ENCODE measurements around the gene GRIK4.

The GRIK4 gene

DNA sequence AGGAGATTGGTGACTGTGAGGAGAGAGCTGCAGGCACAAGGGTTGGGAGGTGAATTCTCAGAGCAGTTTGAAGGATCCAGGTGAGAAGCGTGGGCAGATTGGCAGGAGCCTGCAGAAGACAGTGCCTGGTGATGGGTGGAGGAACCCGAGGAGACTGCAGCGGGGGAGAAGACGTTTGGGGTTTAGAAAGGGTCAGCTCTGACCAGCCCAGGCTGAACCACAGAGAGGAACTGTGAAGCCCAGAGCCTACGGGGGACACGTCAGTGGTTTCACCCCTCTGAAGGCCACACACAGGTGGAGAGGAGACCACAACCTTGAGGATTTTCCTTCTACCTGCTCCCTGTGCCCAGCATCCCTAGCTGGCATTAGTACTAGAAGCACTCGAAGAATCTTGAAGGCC lies 357.5 kb downstream of the GRIK4 start:
- Histone ChIP-seq H3K27me3 (ENCODE audit: insufficient read depth, poor library complexity, severe bottlenecking) (peaks cover 11% of the 10 kb centered on the region), H3K9me3 (ENCODE audit: severe bottlenecking) (no peaks in the 10 kb centered on the region), H3K4me3 (ENCODE audit: severe bottlenecking) (no peak overlapping the region), H3K36me3 (ENCODE audit: low read depth) (no peaks in the 10 kb centered on the region), H3K4me1 (ENCODE audit: insufficient read depth, poor library complexity, severe bottlenecking) (no peaks in the 10 kb centered on the region), H3K27ac (ENCODE audit: poor library complexity, severe bottlenecking) (no peak overlapping the region)
- DNase-seq (ENCODE audit: low spot score) (no peak), ATAC-seq (ENCODE audit: low read depth) (no peak)
- TF ChIP-seq, protein P1, sequence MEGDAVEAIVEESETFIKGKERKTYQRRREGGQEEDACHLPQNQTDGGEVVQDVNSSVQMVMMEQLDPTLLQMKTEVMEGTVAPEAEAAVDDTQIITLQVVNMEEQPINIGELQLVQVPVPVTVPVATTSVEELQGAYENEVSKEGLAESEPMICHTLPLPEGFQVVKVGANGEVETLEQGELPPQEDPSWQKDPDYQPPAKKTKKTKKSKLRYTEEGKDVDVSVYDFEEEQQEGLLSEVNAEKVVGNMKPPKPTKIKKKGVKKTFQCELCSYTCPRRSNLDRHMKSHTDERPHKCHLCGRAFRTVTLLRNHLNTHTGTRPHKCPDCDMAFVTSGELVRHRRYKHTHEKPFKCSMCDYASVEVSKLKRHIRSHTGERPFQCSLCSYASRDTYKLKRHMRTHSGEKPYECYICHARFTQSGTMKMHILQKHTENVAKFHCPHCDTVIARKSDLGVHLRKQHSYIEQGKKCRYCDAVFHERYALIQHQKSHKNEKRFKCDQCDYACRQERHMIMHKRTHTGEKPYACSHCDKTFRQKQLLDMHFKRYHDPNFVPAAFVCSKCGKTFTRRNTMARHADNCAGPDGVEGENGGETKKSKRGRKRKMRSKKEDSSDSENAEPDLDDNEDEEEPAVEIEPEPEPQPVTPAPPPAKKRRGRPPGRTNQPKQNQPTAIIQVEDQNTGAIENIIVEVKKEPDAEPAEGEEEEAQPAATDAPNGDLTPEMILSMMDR (IDR thresholded peaks at IDR 0.05; ENCODE audit: poor library complexity, severe bottlenecking): no peak

GRCh38 chr11:120869516-120870011 lies 358.0 kb downstream of the GRIK4 start:
- Histone ChIP-seq H3K4me1 (ENCODE audit: insufficient read depth, poor library complexity, severe bottlenecking) (no peaks in the 10 kb centered on the region), H3K27ac (ENCODE audit: poor library complexity, severe bottlenecking) (no peak overlapping the region), H3K4me3 (ENCODE audit: severe bottlenecking) (no peak overlapping the region), H3K9me3 (ENCODE audit: severe bottlenecking) (no peaks in the 10 kb centered on the region), H3K36me3 (ENCODE audit: low read depth) (no peaks in the 10 kb centered on the region), H3K27me3 (ENCODE audit: insufficient read depth, poor library complexity, severe bottlenecking) (peaks cover 11% of the 10 kb centered on the region)
- no peak for DNase-seq (ENCODE audit: low spot score)
- TF ChIP-seq, protein P1 (IDR thresholded peaks at IDR 0.05; ENCODE audit: poor library complexity, severe bottlenecking): no peak
- no peak for ATAC-seq (ENCODE audit: low read depth)

- Histone ChIP-seq H3K4me3 (ENCODE audit: severe bottlenecking) (no peak overlapping the region), H3K36me3 (ENCODE audit: low read depth) (no peaks in the 10 kb centered on the region), H3K4me1 (ENCODE audit: insufficient read depth, poor library complexity, severe bottlenecking) (no peaks in the 10 kb centered on the region), H3K9me3 (ENCODE audit: severe bottlenecking) (no peaks in the 10 kb centered on the region), H3K27ac (ENCODE audit: poor library complexity, severe bottlenecking) (no peak overlapping the region), H3K27me3 (ENCODE audit: insufficient read depth, poor library complexity, severe bottlenecking) (peaks cover 11% of the 10 kb centered on the region)
- ATAC-seq (ENCODE audit: low read depth): no peak
- TF ChIP-seq, protein P1 (IDR thresholded peaks at IDR 0.05; ENCODE audit: poor library complexity, severe bottlenecking): no peak
- no peak for DNase-seq (ENCODE audit: low spot score)
Observed at GRCh38 chr11:120871194-120871593, 359.6 kb downstream of the GRIK4 start.

DNA sequence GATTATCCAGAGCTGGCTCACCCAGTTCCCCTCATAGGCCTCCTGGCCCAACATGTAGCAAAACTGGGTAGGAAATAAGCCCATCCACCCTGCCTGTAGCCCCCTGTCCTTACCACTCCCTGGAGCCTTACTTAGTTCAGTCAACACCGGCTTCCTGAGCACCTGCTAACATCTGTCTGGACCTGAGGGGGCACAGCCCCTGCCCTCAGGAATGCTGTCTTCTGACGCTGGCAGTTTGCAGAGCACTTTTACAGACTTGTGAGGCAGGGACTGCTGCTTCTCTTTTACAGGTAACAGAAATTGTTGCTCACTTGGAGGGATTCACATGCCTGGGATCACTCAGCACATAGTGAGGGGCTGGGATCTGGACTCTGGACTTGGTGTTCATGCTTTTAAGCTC lies 360.4 kb downstream of the GRIK4 start:
- Histone ChIP-seq H3K27me3 (ENCODE audit: insufficient read depth, poor library complexity, severe bottlenecking) (peaks cover 11% of the 10 kb centered on the region), H3K9me3 (ENCODE audit: severe bottlenecking) (no peaks in the 10 kb centered on the region), H3K27ac (ENCODE audit: poor library complexity, severe bottlenecking) (no peak overlapping the region), H3K4me1 (ENCODE audit: insufficient read depth, poor library complexity, severe bottlenecking) (no peaks in the 10 kb centered on the region), H3K36me3 (ENCODE audit: low read depth) (no peaks in the 10 kb centered on the region), H3K4me3 (ENCODE audit: severe bottlenecking) (no peak overlapping the region)
- ATAC-seq (ENCODE audit: low read depth) (no peak), DNase-seq (ENCODE audit: low spot score) (no peak)
- TF ChIP-seq, protein P1 (IDR thresholded peaks at IDR 0.05; ENCODE audit: poor library complexity, severe bottlenecking): no peak

GRCh38 chr11:120873966-120874735 lies 362.6 kb downstream of the GRIK4 start:
- Histone ChIP-seq H3K27ac (ENCODE audit: poor library complexity, severe bottlenecking) (no peak overlapping the region), H3K4me1 (ENCODE audit: insufficient read depth, poor library complexity, severe bottlenecking) (no peaks in the 10 kb centered on the region), H3K36me3 (ENCODE audit: low read depth) (no peaks in the 10 kb centered on the region), H3K4me3 (ENCODE audit: severe bottlenecking) (no peak overlapping the region), H3K9me3 (ENCODE audit: severe bottlenecking) (no peaks in the 10 kb centered on the region), H3K27me3 (ENCODE audit: insufficient read depth, poor library complexity, severe bottlenecking) (no peaks in the 10 kb centered on the region)
- no peak for DNase-seq (ENCODE audit: low spot score)
- ATAC-seq (ENCODE audit: low read depth): no peak
- TF ChIP-seq, protein P1 (IDR thresholded peaks at IDR 0.05; ENCODE audit: poor library complexity, severe bottlenecking): no peak

Measured in RWPE2 (cell line).